Endodermal cell (in vitro differentiated cells): ENCODE data around the gene RPL13A. TPM values are rescaled to one million over a fixed set of nuclear protein-coding genes. Genes with fewer than 3 reads are reported as not detected.

Source experiments
- DNase-seq: peaks from one replicate; pipeline ENCODE4 v3.0.0-alpha.2; 2017
- H3K27ac ChIP-seq: 2 replicates; pipeline ENCODE4 v1.5.1; 2013; ENCODE audit warnings: mild to moderate bottlenecking, low read depth, low read length, moderate library complexity
- H3K27me3 ChIP-seq: 2 replicates; pipeline ENCODE4 v1.6.1; 2013; ENCODE audit warnings: mild to moderate bottlenecking, low read length, moderate library complexity; ENCODE audit not compliant: insufficient read depth, control insufficient read depth, poor library complexity, severe bottlenecking
- H3K36me3 ChIP-seq: 2 replicates; pipeline ENCODE4 v1.7.0; 2013; ENCODE audit warnings: mild to moderate bottlenecking, low read length, moderate library complexity; ENCODE audit not compliant: control insufficient read depth, insufficient read depth
- H3K4me1 ChIP-seq: one replicate; pipeline ENCODE4 v1.7.0; 2013; ENCODE audit warnings: low read length; ENCODE audit not compliant: control insufficient read depth, insufficient read depth
- H3K4me3 ChIP-seq: 2 replicates; pipeline ENCODE4 v1.5.1; 2013; ENCODE audit warnings: mild to moderate bottlenecking, low read length, moderate library complexity
- H3K9ac ChIP-seq: 2 replicates; pipeline ENCODE4 v1.6.1; 2013; ENCODE audit warnings: mild to moderate bottlenecking, low read length, moderate library complexity; ENCODE audit not compliant: poor library complexity, severe bottlenecking; ENCODE audit errors: extremely low read depth
- H3K9me3 ChIP-seq: 2 replicates; pipeline ENCODE4 v1.6.1; 2013; ENCODE audit warnings: mild to moderate bottlenecking, low read length, moderate library complexity; ENCODE audit not compliant: control insufficient read depth
- H3K27ac Mint-ChIP-seq: 2 replicates; pipeline ENCODE4 v1.8.0; 2020; ENCODE audit warnings: mixed read lengths
- H3K27me3 Mint-ChIP-seq: 2 replicates; pipeline ENCODE4 v1.8.0; 2021; ENCODE audit warnings: mild to moderate bottlenecking, mixed read lengths; ENCODE audit not compliant: insufficient read depth
- H3K36me3 Mint-ChIP-seq: 2 replicates; pipeline ENCODE4 v1.8.0; 2020; ENCODE audit warnings: low read depth, mixed read lengths
- H3K4me1 Mint-ChIP-seq: 2 replicates; pipeline ENCODE4 v1.8.0; 2020; ENCODE audit warnings: mixed read lengths
- H3K4me3 Mint-ChIP-seq: 2 replicates; pipeline ENCODE4 v1.8.0; 2020; ENCODE audit warnings: mild to moderate bottlenecking, moderate library complexity, mixed read lengths
- H3K9me3 Mint-ChIP-seq: 2 replicates; pipeline ENCODE4 v1.8.0; 2020; ENCODE audit warnings: mild to moderate bottlenecking, mixed read lengths
- CTCF ChIP-seq: fragments of 200-600 bp; sonication (generic); conservative IDR thresholded peaks from 2 replicates; pipeline ENCODE4 v1.5.0; 2021; ENCODE audit warnings: antibody characterized with exemption, mild to moderate bottlenecking
- WGBS, 2 experiments: methylation state at CpG; one replicate each; pipeline versions ENCODE4 v1.1.5 to v1.1.7; 2013; ENCODE audit warnings: missing lambda C conversion rate in 2 of 2, mixed read lengths in 1 of 2; ENCODE audit not compliant: insufficient coverage in 1 of 2, insufficient read length in 1 of 2; 5-methylcytosine and 5-hydroxymethylcytosine counted together
- total RNA-seq, 2 donors: library from RNA; stranded (reverse); fragmentation: NEBNext Ultra II Directional in 1 of 2; extraction: Animal tissue kit (Norgen Biotek cat#: 25700) in 1 of 2; gene quantifications; 2 replicates in 1 of 2; 3 replicates in 1 of 2; pipeline ENCODE4 v1.2.1, GENCODE V29; 2021

The RPL13A gene
- total RNA-seq, 2 donors from 2014 or later = 2,434 to 3,023 TPM

GRCh38 chr19:49528211-49528771 lies 40.9 kb downstream of the RPL13A start:
- no peaks in the 10 kb centered on the region for H3K27me3 ChIP-seq
- Mint-ChIP-seq H3K4me3 (peak overlapping the region; percentile 46), H3K27me3 (peaks cover 17% of the 10 kb centered on the region), H3K4me1 (no peaks in the 10 kb centered on the region), H3K9me3 (no peaks in the 10 kb centered on the region), H3K36me3 (peaks cover 34% of the 10 kb centered on the region), H3K27ac (no peak overlapping the region)
- no peaks in the 10 kb centered on the region for H3K4me1 ChIP-seq
- 88 to 94% methylated on average over 16 to 25 of the region's 25 CpGs for WGBS, 2 experiments
- H3K9ac ChIP-seq = no peak overlapping the region
- DNase-seq = no peak
- no peaks in the 10 kb centered on the region for H3K36me3 ChIP-seq
- H3K9me3 ChIP-seq = no peaks in the 10 kb centered on the region
- H3K27ac ChIP-seq = no peak overlapping the region
- TF ChIP-seq CTCF = no peak
- H3K4me3 ChIP-seq = no peak overlapping the region

DNA sequence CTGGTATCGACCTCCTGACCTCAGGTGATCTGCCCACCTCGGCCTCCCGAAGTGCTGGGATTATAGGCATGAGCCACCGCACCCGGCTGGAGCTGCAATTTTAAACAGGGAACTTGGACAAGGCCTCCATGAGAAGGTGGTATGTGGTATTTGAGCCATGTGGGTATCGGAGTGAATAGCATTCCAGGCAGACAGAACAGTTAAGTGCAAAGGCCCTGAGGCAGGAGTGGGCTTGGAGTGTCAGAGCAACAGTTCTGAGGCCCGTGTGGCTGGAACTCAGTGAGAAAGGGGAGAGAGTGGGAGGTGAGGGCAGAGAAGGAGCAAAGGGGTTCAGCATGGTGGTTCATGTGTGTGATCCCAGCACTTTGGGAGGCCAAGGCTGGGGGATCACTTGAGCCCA lies 43.3 kb downstream of the RPL13A start:
- Histone ChIP-seq H3K27ac (no peak overlapping the region), H3K4me1 (no peaks in the 10 kb centered on the region), H3K9ac (no peak overlapping the region), H3K27me3 (peaks cover 9% of the 10 kb centered on the region), H3K9me3 (no peaks in the 10 kb centered on the region), H3K36me3 (no peaks in the 10 kb centered on the region), H3K4me3 (no peak overlapping the region)
- Mint-ChIP-seq H3K9me3 (no peaks in the 10 kb centered on the region), H3K27me3 (peaks cover 27% of the 10 kb centered on the region), H3K36me3 (peaks cover 23% of the 10 kb centered on the region), H3K4me3 (no peak overlapping the region), H3K27ac (no peak overlapping the region), H3K4me1 (peaks cover 6% of the 10 kb centered on the region)
- TF ChIP-seq CTCF = no peak
- WGBS, 2 experiments = 94 to 97% methylated on average over 6 to 7 of the region's 7 CpGs
- no peak for DNase-seq

DNA sequence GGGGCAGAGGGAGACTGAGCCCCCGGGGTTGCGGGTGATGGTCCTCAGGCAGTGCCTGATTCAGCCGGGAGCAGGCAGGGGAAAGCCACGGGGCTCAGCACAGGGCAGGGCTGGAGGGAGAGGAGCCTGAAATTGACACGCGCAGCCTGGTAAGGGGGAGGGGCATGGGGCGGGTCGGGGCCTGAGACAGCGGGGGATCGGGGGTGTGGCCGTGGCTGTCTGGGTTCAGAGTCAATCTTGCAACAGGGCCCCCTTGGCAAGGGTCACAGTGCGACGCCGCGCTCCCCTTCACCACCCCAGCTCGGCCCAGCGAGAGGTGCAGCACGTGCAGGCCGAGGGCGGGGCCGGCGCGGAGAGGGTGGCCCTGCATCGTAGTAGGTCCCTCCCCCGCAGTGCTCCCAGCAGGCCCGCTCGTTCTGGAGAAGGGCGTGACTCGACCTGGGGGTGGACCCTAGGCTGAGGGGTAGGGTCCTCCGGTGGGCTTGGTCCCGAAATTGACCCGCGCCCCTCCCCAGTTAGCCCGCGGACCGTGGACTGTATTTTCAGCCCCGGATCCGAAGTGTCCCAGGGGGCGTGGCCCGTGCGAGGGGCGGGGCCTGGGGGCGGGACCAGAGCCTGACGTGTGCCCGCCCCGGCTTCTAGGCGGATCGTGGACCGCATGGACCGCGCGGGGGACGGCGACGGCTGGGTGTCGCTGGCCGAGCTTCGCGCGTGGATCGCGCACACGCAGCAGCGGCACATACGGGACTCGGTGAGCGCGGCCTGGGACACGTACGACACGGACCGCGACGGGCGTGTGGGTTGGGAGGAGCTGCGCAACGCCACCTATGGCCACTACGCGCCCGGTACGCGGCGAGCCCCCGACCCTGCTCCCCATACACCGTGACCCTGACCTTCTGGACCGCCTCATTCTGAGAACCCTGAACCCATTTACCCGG lies 46.4 kb downstream of the RPL13A start:
- 2 to 4% methylated on average over 19 to 87 of the region's 87 CpGs for WGBS, 2 experiments
- Mint-ChIP-seq H3K9me3 (no peaks in the 10 kb centered on the region), H3K4me1 (peaks cover 6% of the 10 kb centered on the region), H3K4me3 (peak overlapping the region; percentile 59), H3K27ac (no peak overlapping the region), H3K27me3 (peaks cover 14% of the 10 kb centered on the region), H3K36me3 (peaks cover 10% of the 10 kb centered on the region)
- Histone ChIP-seq H3K4me1 (no peaks in the 10 kb centered on the region), H3K36me3 (no peaks in the 10 kb centered on the region), H3K9me3 (no peaks in the 10 kb centered on the region), H3K27me3 (peaks cover 9% of the 10 kb centered on the region), H3K9ac (no peak overlapping the region), H3K27ac (no peak overlapping the region), H3K4me3 (peak overlapping the region; percentile 78)
- TF ChIP-seq CTCF = peak; percentile 75
- peak; percentile 94 for DNase-seq
